ENCODE data around the gene CNTNAP5. TPM values are rescaled to one million over a fixed set of nuclear protein-coding genes. Genes with fewer than 3 reads are reported as not detected.

Gene CNTNAP5
- total RNA-seq, 1 donor from 2014 or later = 5.0 TPM

DNA sequence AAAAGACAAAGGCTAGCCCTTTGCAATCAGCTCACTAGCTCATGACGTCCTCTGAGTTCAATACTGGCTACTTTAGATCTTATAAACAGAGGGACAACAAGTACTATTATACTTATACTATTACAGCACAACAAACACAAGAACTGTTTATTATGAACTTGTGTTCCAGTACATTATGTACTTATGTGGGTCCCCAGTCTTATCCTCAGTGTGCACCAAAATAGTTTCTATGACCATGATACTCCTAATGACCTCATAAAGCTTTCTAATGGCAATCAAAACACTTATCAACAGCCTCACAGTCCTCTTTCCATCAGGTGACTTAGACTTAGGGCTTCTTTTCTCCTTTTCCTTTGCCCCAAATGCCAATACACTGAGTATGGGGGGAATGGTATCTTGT lies 614.4 kb downstream of the CNTNAP5 start:
- TF ChIP-seq, protein P1, sequence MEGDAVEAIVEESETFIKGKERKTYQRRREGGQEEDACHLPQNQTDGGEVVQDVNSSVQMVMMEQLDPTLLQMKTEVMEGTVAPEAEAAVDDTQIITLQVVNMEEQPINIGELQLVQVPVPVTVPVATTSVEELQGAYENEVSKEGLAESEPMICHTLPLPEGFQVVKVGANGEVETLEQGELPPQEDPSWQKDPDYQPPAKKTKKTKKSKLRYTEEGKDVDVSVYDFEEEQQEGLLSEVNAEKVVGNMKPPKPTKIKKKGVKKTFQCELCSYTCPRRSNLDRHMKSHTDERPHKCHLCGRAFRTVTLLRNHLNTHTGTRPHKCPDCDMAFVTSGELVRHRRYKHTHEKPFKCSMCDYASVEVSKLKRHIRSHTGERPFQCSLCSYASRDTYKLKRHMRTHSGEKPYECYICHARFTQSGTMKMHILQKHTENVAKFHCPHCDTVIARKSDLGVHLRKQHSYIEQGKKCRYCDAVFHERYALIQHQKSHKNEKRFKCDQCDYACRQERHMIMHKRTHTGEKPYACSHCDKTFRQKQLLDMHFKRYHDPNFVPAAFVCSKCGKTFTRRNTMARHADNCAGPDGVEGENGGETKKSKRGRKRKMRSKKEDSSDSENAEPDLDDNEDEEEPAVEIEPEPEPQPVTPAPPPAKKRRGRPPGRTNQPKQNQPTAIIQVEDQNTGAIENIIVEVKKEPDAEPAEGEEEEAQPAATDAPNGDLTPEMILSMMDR (conservative IDR thresholded peaks at IDR 0.05) = no peak
- Mint-ChIP-seq H3K9me3 (no peaks in the 10 kb centered on the region), H3K27me3 (no peaks in the 10 kb centered on the region), H3K4me1 (ENCODE audit: unreplicated experiment) (no peaks in the 10 kb centered on the region), H3K36me3 (no peaks in the 10 kb centered on the region), H3K27ac (no peak overlapping the region), H3K4me3 (no peak overlapping the region)
- DNase-seq (ENCODE audit: extremely low spot score, unreplicated experiment) = no peak

DNA sequence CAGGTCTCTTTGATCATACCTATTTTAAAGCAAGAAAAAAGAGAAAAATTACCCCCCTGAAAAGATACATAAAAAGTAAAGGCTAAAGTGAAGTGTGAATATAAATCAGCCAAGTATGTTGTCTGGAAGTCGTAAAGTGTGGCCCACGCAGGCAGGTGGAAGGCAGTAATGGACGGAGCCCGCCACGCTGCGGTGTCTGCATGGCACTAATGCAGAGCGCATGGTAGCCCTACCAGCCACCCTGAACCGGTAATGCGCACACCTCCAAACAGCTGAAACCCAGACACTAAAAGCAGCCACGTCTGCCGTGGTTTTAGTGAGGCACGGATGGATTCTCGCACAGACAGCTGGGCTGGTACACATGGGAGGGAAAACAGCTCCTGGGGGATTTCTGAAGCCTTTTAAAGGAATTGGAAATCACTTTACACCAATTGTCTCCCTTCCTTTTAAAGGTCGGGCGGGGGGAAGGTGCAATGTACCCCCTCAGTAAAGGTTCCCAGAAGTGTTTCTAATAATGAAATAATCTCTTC lies 615.2 kb downstream of the CNTNAP5 start:
- no peaks in the 10 kb centered on the region for H3K9me3 Mint-ChIP-seq
- H3K36me3 Mint-ChIP-seq = no peaks in the 10 kb centered on the region
- TF ChIP-seq, protein P1 (conservative IDR thresholded peaks at IDR 0.05) = no peak
- H3K27me3 Mint-ChIP-seq = no peaks in the 10 kb centered on the region
- DNase-seq (ENCODE audit: extremely low spot score, unreplicated experiment) = no peak
- H3K4me1 Mint-ChIP-seq (ENCODE audit: unreplicated experiment) = no peaks in the 10 kb centered on the region
- H3K27ac Mint-ChIP-seq = no peak overlapping the region
- no peak overlapping the region for H3K4me3 Mint-ChIP-seq

DNA sequence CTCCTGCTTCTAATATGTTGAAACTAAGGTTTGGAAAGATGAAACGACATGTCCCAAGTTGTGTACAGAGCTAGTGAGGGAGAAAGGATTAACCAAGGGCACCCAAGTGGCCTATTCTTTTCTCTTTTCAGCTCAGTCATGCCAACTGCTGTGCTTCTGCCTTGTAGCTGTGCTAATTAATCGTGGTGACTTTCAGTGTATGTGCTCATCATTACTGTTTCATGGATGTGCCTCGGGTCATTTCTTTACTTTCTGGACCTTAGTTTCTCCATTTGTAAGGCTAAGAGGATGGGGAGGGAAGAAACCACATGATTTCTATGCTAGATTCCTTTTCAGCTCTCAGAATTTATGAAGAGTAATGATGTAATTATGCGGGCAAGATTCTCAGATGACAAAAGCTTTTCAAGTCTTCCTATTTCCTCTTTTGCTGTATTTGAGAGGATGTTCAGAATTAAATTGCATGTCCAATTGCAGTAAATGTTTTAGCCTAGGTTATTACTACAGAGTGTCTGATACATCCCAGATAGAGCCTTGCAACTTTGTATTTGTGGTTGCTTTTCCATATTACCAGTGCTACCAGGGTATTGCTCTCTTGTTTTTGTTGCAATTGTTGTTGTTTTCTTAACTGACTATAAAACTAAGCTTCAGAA lies 621.2 kb downstream of the CNTNAP5 start:
- DNase-seq (ENCODE audit: extremely low spot score, unreplicated experiment) = no peak
- Mint-ChIP-seq H3K27ac (no peak overlapping the region), H3K27me3 (no peaks in the 10 kb centered on the region), H3K4me1 (ENCODE audit: unreplicated experiment) (peaks cover 9% of the 10 kb centered on the region), H3K4me3 (no peak overlapping the region), H3K9me3 (no peaks in the 10 kb centered on the region), H3K36me3 (no peaks in the 10 kb centered on the region)
- TF ChIP-seq, protein P1 (conservative IDR thresholded peaks at IDR 0.05) = no peak

DNA sequence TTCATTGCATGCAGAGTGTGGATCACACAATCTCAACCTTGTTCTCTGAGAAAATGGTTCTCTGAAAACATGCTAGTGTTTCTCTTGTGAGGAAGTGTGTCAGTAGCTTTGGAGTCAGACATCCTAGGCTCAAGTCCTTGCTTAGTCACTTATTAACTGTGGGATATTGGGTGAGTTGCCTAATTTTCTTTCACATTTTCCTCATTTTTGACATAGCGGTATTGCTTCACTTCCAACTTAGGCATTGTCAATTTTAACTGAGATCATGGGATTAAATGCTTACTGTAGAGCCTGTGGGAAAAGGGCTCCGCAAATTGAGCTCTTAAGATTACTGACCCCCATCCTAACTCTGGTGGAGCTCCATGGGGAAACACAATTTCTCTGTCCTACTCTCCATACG lies 622.2 kb downstream of the CNTNAP5 start:
- no peak for DNase-seq (ENCODE audit: extremely low spot score, unreplicated experiment)
- no peaks in the 10 kb centered on the region for H3K36me3 Mint-ChIP-seq
- H3K9me3 Mint-ChIP-seq = no peaks in the 10 kb centered on the region
- H3K27ac Mint-ChIP-seq = no peak overlapping the region
- peaks cover 9% of the 10 kb centered on the region for H3K4me1 Mint-ChIP-seq (ENCODE audit: unreplicated experiment)
- H3K27me3 Mint-ChIP-seq = no peaks in the 10 kb centered on the region
- H3K4me3 Mint-ChIP-seq = no peak overlapping the region
- TF ChIP-seq, protein P1 (conservative IDR thresholded peaks at IDR 0.05) = no peak

DNA sequence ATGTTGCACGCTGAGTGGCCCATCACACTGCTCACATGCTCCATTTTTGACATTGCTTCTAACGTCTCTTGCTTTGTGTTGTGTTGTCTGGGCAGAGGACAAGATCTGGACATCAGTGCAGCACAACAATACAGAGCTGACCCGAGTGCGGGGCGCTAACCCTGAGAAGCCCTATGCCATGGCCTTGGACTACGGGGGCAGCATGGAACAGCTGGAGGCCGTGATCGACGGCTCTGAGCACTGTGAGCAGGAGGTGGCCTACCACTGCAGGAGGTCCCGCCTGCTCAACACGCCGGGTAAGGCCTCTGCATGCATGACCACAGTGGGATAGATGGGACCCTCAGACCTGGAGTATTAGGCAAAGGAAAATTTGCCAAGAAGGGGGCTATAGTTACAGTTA lies 622.6 kb downstream of the CNTNAP5 start:
- no peak overlapping the region for H3K4me3 Mint-ChIP-seq
- H3K36me3 Mint-ChIP-seq = no peaks in the 10 kb centered on the region
- no peaks in the 10 kb centered on the region for H3K27me3 Mint-ChIP-seq
- TF ChIP-seq, protein P1 (conservative IDR thresholded peaks at IDR 0.05) = no peak
- peaks cover 9% of the 10 kb centered on the region for H3K4me1 Mint-ChIP-seq (ENCODE audit: unreplicated experiment)
- DNase-seq (ENCODE audit: extremely low spot score, unreplicated experiment) = no peak
- H3K9me3 Mint-ChIP-seq = no peaks in the 10 kb centered on the region
- H3K27ac Mint-ChIP-seq = no peak overlapping the region

All from type B pancreatic cell (in vitro differentiated cells).